HAP-1 (cell line): ENCODE data around the gene BTBD3.

Experiments used
- DNase-seq, 2 experiments: peaks; one replicate each; pipeline ENCODE4 v3.0.0-alpha.2; 2016 to 2020; ENCODE audit warnings: low spot score in 2 of 2
- H3K27me3 ChIP-seq: fragments of 250-450 bp; sonication (Bioruptor Pico); 2 replicates; pipeline ENCODE4 v1.5.1; 2020; ENCODE audit warnings: low read depth, mild to moderate bottlenecking, moderate library complexity
- H3K36me3 ChIP-seq: fragments of 250-450 bp; sonication (Bioruptor Pico); replicated peaks from 2 replicates; pipeline ENCODE4 v1.5.1; 2020; ENCODE audit warnings: mild to moderate bottlenecking
- H3K4me1 ChIP-seq: fragments of 250-450 bp; sonication (Bioruptor Pico); 2 replicates; pipeline ENCODE4 v1.5.1; 2020; ENCODE audit warnings: mild to moderate bottlenecking
- H3K4me3 ChIP-seq: fragments of 250-450 bp; sonication (Bioruptor Pico); 2 replicates; pipeline ENCODE4 v1.5.1; 2020; ENCODE audit warnings: mild to moderate bottlenecking, moderate library complexity
- H3K9me3 ChIP-seq: fragments of 250-450 bp; sonication (Bioruptor Pico); 2 replicates; pipeline ENCODE4 v1.5.1; 2020; ENCODE audit warnings: mild to moderate bottlenecking, moderate library complexity
- in situ Hi-C: fragments of 300-500 bp; cut with MboI; formaldehyde crosslinking; loops from 3 replicates; pipeline ENCODE4 v1.14.3; 2020; ENCODE audit warnings: low sequenced_read_pairs, inconsistent platforms, mixed read lengths

The BTBD3 gene

GRCh38 chr20:11901127-11901526 lies 16.6 kb upstream of the BTBD3 start:
- Histone ChIP-seq H3K9me3 (no peaks in the 10 kb centered on the region), H3K36me3 (no peaks in the 10 kb centered on the region), H3K27me3 (no peaks in the 10 kb centered on the region), H3K4me3 (no peak overlapping the region), H3K4me1 (no peaks in the 10 kb centered on the region)
- in situ Hi-C loops = no loop called here
- no peak for DNase-seq

GRCh38 chr20:11902285-11902697 lies 15.4 kb upstream of the BTBD3 start:
- in situ Hi-C loops = no loop called here
- no peak for DNase-seq

GRCh38 chr20:11905460-11906179 lies 12.1 kb upstream of the BTBD3 start:
- in situ Hi-C loops = no loop called here
- DNase-seq = no peak
- Histone ChIP-seq H3K9me3 (no peaks in the 10 kb centered on the region), H3K36me3 (no peaks in the 10 kb centered on the region), H3K4me3 (no peak overlapping the region), H3K4me1 (no peaks in the 10 kb centered on the region), H3K27me3 (no peaks in the 10 kb centered on the region)

More at GRCh38 chr20:11902285-11902697, 15.4 kb upstream of the BTBD3 start:
- H3K36me3 ChIP-seq = no peaks in the 10 kb centered on the region
- no peaks in the 10 kb centered on the region for H3K9me3 ChIP-seq
- no peaks in the 10 kb centered on the region for H3K4me1 ChIP-seq
- no peaks in the 10 kb centered on the region for H3K27me3 ChIP-seq
- H3K4me3 ChIP-seq = no peak overlapping the region

- Histone ChIP-seq H3K36me3 (no peaks in the 10 kb centered on the region), H3K4me1 (no peaks in the 10 kb centered on the region), H3K27me3 (no peaks in the 10 kb centered on the region), H3K9me3 (no peaks in the 10 kb centered on the region), H3K4me3 (no peak overlapping the region)
- in situ Hi-C loops = no loop called here
- DNase-seq = no peak
Observed at GRCh38 chr20:11906626-11907480, 10.8 kb upstream of the BTBD3 start.

GRCh38 chr20:11907621-11908020 lies 10.1 kb upstream of the BTBD3 start:
- DNase-seq = no peak
- no peaks in the 10 kb centered on the region for H3K9me3 ChIP-seq
- in situ Hi-C loops = no loop called here

GRCh38 chr20:11912013-11912658 lies 5.6 kb upstream of the BTBD3 start:
- Histone ChIP-seq H3K36me3 (no peaks in the 10 kb centered on the region), H3K4me1 (no peaks in the 10 kb centered on the region), H3K4me3 (no peak overlapping the region), H3K27me3 (no peaks in the 10 kb centered on the region), H3K9me3 (no peaks in the 10 kb centered on the region)
- peak in 1 of 2 experiments; percentile 40 for DNase-seq
- in situ Hi-C loops = no loop called here

More at GRCh38 chr20:11907621-11908020, 10.1 kb upstream of the BTBD3 start:
- Histone ChIP-seq H3K27me3 (no peaks in the 10 kb centered on the region), H3K4me3 (no peak overlapping the region), H3K4me1 (no peaks in the 10 kb centered on the region), H3K36me3 (no peaks in the 10 kb centered on the region)

- DNase-seq = no peak
- Histone ChIP-seq H3K36me3 (no peaks in the 10 kb centered on the region), H3K4me1 (no peaks in the 10 kb centered on the region), H3K27me3 (no peaks in the 10 kb centered on the region), H3K9me3 (no peaks in the 10 kb centered on the region), H3K4me3 (no peak overlapping the region)
- in situ Hi-C loops = no loop called here
Observed at GRCh38 chr20:11912659-11913415, 4.9 kb upstream of the BTBD3 start.

GRCh38 chr20:11918391-11918845 lies 725 bp downstream of the BTBD3 start:
- peaks cover 4% of the 10 kb centered on the region for H3K36me3 ChIP-seq
- no peak overlapping the region for H3K4me3 ChIP-seq
- H3K27me3 ChIP-seq = no peaks in the 10 kb centered on the region
- no peaks in the 10 kb centered on the region for H3K4me1 ChIP-seq
- DNase-seq = no peak
- in situ Hi-C loops = no loop called here
- no peaks in the 10 kb centered on the region for H3K9me3 ChIP-seq

GRCh38 chr20:11918981-11919380 lies 1.3 kb downstream of the BTBD3 start:
- H3K4me1 ChIP-seq = no peaks in the 10 kb centered on the region
- no peaks in the 10 kb centered on the region for H3K27me3 ChIP-seq
- in situ Hi-C loops = no loop called here
- H3K36me3 ChIP-seq = peaks cover 4% of the 10 kb centered on the region
- H3K9me3 ChIP-seq = no peaks in the 10 kb centered on the region
- no peak for DNase-seq
- no peak overlapping the region for H3K4me3 ChIP-seq

- DNase-seq = no peak
- Histone ChIP-seq H3K4me1 (no peaks in the 10 kb centered on the region), H3K36me3 (peaks cover 4% of the 10 kb centered on the region), H3K4me3 (no peak overlapping the region), H3K9me3 (no peaks in the 10 kb centered on the region), H3K27me3 (no peaks in the 10 kb centered on the region)
- in situ Hi-C loops = no loop called here
Observed at GRCh38 chr20:11919581-11919980, 1.9 kb downstream of the BTBD3 start.

GRCh38 chr20:11920083-11920482 lies 2.4 kb downstream of the BTBD3 start:
- in situ Hi-C loops = no loop called here
- Histone ChIP-seq H3K9me3 (no peaks in the 10 kb centered on the region), H3K4me3 (no peak overlapping the region), H3K27me3 (no peaks in the 10 kb centered on the region), H3K36me3 (peaks cover 4% of the 10 kb centered on the region), H3K4me1 (no peaks in the 10 kb centered on the region)
- no peak for DNase-seq

- peaks cover 4% of the 10 kb centered on the region for H3K36me3 ChIP-seq
- H3K27me3 ChIP-seq = no peaks in the 10 kb centered on the region
- H3K4me1 ChIP-seq = peaks cover 5% of the 10 kb centered on the region
- no peak overlapping the region for H3K4me3 ChIP-seq
- no peaks in the 10 kb centered on the region for H3K9me3 ChIP-seq
- DNase-seq = no peak
- in situ Hi-C loops = no loop called here
Observed at GRCh38 chr20:11921321-11921720, 3.6 kb downstream of the BTBD3 start.

- Histone ChIP-seq H3K4me3 (no peak overlapping the region), H3K9me3 (no peaks in the 10 kb centered on the region), H3K36me3 (peaks cover 4% of the 10 kb centered on the region), H3K4me1 (peaks cover 13% of the 10 kb centered on the region), H3K27me3 (no peaks in the 10 kb centered on the region)
- no peak for DNase-seq
- in situ Hi-C loops = no loop called here
Observed at GRCh38 chr20:11922561-11922960, 4.9 kb downstream of the BTBD3 start.
